ENCODE results near the gene TSPAN4. TPM values are rescaled to one million over a fixed set of nuclear protein-coding genes. Genes with fewer than 3 reads are reported as not detected.
A peak's percentile ranks its signal among the peaks of the same experiment; 100 is the strongest.

Gene TSPAN4
- total RNA-seq, 1 donor = 164 TPM

DNA sequence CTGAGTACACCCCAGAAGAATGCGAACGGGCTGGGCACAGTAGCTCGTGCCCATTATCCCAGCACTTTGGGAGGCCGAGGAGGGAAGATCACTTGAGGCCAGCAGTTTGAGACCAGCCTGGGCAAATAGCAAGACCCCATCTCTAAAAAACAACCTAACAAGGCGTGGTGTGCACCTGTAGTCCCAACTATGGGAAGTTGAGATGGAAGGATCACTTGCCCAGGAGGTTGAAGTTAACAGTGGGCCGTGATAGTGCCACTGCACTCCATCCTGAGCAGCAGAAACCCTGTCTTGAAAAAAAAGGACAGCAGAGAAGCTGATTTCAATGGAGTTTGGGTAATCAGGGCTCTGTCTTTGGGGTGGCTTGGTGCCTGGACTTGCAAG is 29.6 kb upstream of the TSPAN4 start:
- TF ChIP-seq, protein P1, sequence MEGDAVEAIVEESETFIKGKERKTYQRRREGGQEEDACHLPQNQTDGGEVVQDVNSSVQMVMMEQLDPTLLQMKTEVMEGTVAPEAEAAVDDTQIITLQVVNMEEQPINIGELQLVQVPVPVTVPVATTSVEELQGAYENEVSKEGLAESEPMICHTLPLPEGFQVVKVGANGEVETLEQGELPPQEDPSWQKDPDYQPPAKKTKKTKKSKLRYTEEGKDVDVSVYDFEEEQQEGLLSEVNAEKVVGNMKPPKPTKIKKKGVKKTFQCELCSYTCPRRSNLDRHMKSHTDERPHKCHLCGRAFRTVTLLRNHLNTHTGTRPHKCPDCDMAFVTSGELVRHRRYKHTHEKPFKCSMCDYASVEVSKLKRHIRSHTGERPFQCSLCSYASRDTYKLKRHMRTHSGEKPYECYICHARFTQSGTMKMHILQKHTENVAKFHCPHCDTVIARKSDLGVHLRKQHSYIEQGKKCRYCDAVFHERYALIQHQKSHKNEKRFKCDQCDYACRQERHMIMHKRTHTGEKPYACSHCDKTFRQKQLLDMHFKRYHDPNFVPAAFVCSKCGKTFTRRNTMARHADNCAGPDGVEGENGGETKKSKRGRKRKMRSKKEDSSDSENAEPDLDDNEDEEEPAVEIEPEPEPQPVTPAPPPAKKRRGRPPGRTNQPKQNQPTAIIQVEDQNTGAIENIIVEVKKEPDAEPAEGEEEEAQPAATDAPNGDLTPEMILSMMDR (IDR thresholded peaks at IDR 0.05; ENCODE audit: insufficient read depth, low read length) = no peak
- no peak for DNase-seq (ENCODE audit: low read depth)
- no peak overlapping the region for H3K4me3 ChIP-seq (ENCODE audit: low read depth, low read length)

DNA sequence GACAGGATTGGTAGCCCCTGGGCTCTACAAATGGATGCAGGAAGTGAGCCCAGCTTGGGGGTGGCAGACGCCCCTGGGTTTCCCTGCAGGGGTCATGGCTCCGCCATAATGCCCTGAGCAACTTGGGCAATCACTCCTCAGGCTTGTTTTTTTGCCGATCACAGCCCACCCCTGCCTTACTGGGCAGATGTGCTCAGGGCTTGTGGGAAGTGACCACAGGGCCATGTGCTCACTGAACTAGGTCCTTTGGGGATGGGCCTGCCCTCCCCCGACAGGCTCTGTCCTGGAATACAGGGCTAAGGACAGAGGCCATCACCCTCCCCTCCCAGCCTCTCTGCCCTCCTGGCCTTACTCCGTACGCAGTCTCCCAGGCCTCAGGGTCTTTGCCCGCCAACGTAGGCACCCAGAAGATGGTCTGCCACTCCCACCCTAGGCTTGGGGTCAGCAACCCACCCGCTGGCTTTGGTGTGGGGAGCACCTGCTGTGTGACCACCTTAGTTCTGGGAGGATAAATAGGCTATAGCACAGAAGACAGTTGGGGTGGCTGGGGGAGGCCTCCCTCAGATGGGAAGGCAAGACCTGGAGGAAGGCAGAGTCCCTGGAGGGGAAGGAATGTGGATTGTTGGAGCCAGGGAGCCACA is 29.1 kb upstream of the TSPAN4 start:
- no peak for DNase-seq (ENCODE audit: low read depth)
- TF ChIP-seq, protein P1 (IDR thresholded peaks at IDR 0.05; ENCODE audit: insufficient read depth, low read length) = no peak
- H3K4me3 ChIP-seq (ENCODE audit: low read depth, low read length) = no peak overlapping the region

DNA sequence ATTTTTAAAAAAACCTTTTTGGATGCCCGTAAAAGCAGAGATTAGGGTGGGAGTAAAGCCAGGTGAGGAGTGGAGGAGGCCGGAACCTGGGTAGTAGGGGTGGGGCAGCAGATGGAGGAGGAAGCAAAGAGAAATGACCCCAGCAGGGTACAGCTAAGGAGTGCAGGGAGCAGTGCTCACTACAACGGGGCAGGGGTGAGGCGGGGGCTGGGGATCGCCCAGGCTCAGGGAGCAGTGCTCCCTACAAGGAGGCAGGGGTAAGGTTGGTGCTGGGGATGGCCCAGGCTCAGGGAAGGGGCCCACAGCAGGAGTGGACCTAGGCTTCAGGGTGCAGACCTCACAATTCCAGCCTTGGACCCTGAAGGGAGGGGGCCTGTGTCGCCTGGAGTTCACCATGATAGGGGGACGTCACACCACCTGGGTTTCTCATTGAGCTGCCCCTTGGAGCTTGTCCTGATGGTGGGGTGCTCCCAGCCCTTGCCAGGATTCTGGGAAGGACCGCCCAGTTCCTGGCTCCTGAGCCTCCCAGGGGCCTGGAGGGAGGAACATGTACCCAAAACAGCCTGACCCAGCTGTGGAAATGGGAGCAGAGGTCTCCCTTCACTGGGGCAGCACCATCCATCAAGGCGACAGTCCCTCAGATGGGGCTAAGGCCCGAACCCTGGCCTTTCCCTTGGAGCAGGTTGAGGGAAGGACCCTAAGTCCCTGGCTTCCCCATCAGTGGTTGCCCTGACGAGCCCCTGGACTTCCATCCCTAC is 26.8 kb upstream of the TSPAN4 start:
- TF ChIP-seq, protein P1 (IDR thresholded peaks at IDR 0.05; ENCODE audit: insufficient read depth, low read length) = no peak
- no peak overlapping the region for H3K4me3 ChIP-seq (ENCODE audit: low read depth, low read length)
- DNase-seq (ENCODE audit: low read depth) = no peak

DNA sequence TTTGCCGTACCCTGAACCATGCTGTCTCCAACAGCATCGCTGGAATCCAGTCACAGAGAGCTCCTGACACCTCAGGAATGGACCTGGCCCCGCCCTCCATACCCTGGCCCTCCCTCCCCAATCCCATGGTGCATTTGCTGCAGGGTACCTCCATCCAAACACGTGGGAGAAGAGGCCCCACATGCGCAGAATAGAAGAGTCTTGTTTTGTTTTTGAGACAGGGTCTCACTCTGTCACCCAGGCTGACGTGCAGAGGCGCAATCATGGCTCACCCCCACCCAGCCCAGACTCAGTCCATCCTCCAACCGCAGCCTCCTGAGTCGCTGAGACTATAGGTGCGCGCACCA is 26.2 kb upstream of the TSPAN4 start:
- H3K4me3 ChIP-seq (ENCODE audit: low read depth, low read length) = no peak overlapping the region
- TF ChIP-seq, protein P1 (IDR thresholded peaks at IDR 0.05; ENCODE audit: insufficient read depth, low read length) = no peak
- no peak for DNase-seq (ENCODE audit: low read depth)

DNA sequence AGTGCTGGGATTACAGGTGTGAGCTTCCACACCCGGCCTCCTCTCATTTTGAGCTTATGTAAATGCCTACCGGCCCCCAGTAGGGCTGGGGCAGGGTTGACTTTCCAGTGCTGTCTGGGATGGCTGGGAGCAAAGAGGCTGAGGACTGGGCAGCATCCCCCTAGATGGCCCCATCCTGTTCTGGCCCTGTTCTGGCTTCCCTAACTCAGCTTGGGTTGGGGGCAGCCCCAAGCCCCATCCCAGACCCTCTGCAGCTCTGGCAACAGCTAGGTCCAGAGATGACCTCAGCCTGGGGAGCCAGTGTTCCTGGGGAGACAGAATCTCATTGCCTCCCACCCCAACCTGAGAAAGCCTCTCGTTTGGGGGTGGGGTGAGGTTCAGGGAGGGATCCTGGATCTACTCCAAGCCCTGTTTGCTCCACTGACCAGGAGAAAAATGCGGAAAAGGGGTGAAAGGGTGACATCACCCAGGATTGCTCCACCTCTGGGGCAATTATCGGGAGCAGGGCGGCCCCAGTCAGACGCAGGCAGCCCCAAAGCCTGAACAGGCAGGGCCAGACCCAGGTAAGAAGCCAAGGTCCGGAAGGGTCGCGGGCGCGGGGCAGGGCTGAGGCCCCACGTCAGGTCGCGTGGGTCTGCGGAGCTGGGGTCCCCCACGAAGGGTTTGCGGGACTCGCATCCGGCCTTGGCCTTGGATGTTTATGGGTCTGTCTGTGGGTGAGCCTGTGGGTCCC is 24.1 kb upstream of the TSPAN4 start, which contains the start of gene PNPLA2:
TSS of gene PNPLA2 (plus strand) at position 519 of the 733 bp plus-strand sequence. CDS start 805 bp downstream, outside the sequence.
- TF ChIP-seq, protein P1 (IDR thresholded peaks at IDR 0.05; ENCODE audit: insufficient read depth, low read length) = no peak
- H3K4me3 ChIP-seq (ENCODE audit: low read depth, low read length) = peak within 1 kb of the TSS; percentile 88
- peak; percentile 76 for DNase-seq (ENCODE audit: low read depth)

DNA sequence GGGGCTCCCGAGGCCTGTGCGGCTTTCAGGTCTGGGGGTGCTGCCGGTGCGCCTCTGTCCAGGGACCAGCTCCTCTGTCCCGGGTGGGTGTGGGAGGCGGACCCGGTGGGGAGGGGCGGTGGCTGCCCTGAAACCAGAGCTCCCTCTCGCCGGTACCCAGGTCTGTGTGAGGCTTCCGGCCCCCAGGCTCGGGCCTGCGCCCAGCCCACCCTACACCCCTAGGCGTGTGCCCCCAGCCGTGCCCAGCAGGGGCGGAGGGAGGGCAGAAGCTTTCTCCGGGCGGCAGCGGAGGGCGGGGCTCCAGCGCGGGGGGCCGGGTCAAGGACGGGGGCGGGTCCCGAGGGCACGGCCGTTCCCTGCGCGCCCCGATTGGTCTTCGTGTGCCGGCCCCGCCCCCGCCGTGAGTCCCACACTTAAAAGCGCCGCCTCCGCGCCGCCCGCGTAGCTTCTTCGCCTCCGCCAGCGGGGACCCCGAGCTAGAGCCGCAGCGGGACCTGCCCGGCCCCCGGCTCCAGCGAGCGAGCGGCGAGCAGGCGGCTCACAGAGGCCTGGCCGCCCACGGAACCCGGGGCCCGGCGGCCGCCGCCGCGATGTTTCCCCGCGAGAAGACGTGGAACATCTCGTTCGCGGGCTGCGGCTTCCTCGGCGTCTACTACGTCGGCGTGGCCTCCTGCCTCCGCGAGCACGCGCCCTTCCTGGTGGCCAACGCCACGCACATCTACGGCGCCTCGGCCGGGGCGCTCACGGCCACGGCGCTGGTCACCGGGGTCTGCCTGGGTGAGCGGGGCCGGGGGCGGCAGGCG is 23.3 kb upstream of the TSPAN4 start:
- peak; percentile 78 for DNase-seq (ENCODE audit: low read depth)
- peak overlapping the region; percentile 88 for H3K4me3 ChIP-seq (ENCODE audit: low read depth, low read length)
- TF ChIP-seq, protein P1 (IDR thresholded peaks at IDR 0.05; ENCODE audit: insufficient read depth, low read length) = peak; percentile 27
